ENCODE data around the gene ZBTB7C. TPM values are rescaled to one million over a fixed set of nuclear protein-coding genes. Genes with fewer than 3 reads are reported as not detected.
A peak's percentile ranks its signal among the peaks of the same experiment; 100 is the strongest.

The ZBTB7C gene
- polyA plus RNA-seq, 1 of the 3 experiments (the other 2 are of a cell fraction): 0.05 TPM

GRCh38 chr18:48059455-48060010 lies 349.6 kb downstream of the ZBTB7C start:
- H3K9me2 ChIP-seq: no peaks in the 10 kb centered on the region
- no peak overlapping the region for H2AFZ ChIP-seq (ENCODE audit: low read depth)
- peak; percentile 65 for DNase-seq
- CTCF ChIA-PET: interaction anchor here (0.7 to 2.8 kb wide), 11 partner anchors 9 to 387 kb away, joined by 3 to 16 read pairs (median 4); no protein-coding TSS in a partner anchor
- H3K4me2 ChIP-seq: no peak overlapping the region
- no peaks in the 10 kb centered on the region for H4K20me1 ChIP-seq (ENCODE audit: insufficient read depth)
- H3F3A ChIP-seq (replicated peaks; ENCODE audit: insufficient read depth): no peaks in the 10 kb centered on the region
- no peaks in the 10 kb centered on the region for H3K79me2 ChIP-seq (ENCODE audit: insufficient read depth)
- POLR2A ChIA-PET: interaction anchor here (1.2 to 1.3 kb wide), 2 partner anchors 25 to 77 kb away, joined by 3 read pairs; no protein-coding TSS in a partner anchor
- no peaks in the 10 kb centered on the region for H3K36me3 ChIP-seq (replicated peaks in 1 of 2; ENCODE audit: control insufficient read depth in 1 of 2, insufficient read depth in 2 of 2, low read length in 1 of 2)
- TF ChIP-seq CTCF (IDR thresholded peaks at IDR 0.05) (no peak), MXI1 (IDR thresholded peaks at IDR 0.05; ENCODE audit: low read depth, low read length) (peak; percentile 0; the same call in 1 of the 2 replicates)
- H3K9me3 ChIP-seq: no peaks in the 10 kb centered on the region
- H3K27me3 ChIP-seq (ENCODE audit: insufficient read depth): no peaks in the 10 kb centered on the region
- H3K27ac ChIP-seq (ENCODE audit: low read depth in 2 of 2, low read length in 1 of 2): peak overlapping the region in 1 of 2 experiments; percentile 74; a peak in 2 of 4 replicates
- 60% methylated on average over 5 of the region's 5 CpGs for WGBS (ENCODE audit: low lambda C conversion rate)
- H3K4me1 ChIP-seq (ENCODE audit: control insufficient read depth in 1 of 2, insufficient read depth in 2 of 2, low read depth in 1 of 2, low read length in 1 of 2): peaks cover 0 to 25% of the 10 kb centered on the region in 2 experiments; a peak in 1 of 4 replicates
- no peak overlapping the region for H3K9ac ChIP-seq
- H3K4me3 ChIP-seq (ENCODE audit: low read depth in 2 of 2, low read length in 1 of 2): no peak overlapping the region

- H3K4me3 ChIP-seq (ENCODE audit: low read depth in 2 of 2, low read length in 1 of 2): no peak overlapping the region
- no peaks in the 10 kb centered on the region for H3K79me2 ChIP-seq (ENCODE audit: insufficient read depth)
- DNase-seq: no peak
- H3K27me3 ChIP-seq (ENCODE audit: insufficient read depth): no peaks in the 10 kb centered on the region
- no peaks in the 10 kb centered on the region for H4K20me1 ChIP-seq (ENCODE audit: insufficient read depth)
- no peak overlapping the region for H2AFZ ChIP-seq (ENCODE audit: low read depth)
- no peaks in the 10 kb centered on the region for H3K9me2 ChIP-seq
- H3K9ac ChIP-seq: no peak overlapping the region
- H3K36me3 ChIP-seq (replicated peaks in 1 of 2; ENCODE audit: control insufficient read depth in 1 of 2, insufficient read depth in 2 of 2, low read length in 1 of 2): no peaks in the 10 kb centered on the region
- no peak overlapping the region for H3K4me2 ChIP-seq
- POLR2A ChIA-PET: interaction anchor here (1.3 kb wide), 1 partner anchor 24 kb away, joined by 3 read pairs; no protein-coding TSS in a partner anchor
- no peaks in the 10 kb centered on the region for H3K9me3 ChIP-seq
- 52% methylated on average over 6 of the region's 6 CpGs for WGBS (ENCODE audit: low lambda C conversion rate)
- H3K27ac ChIP-seq (ENCODE audit: low read depth in 2 of 2, low read length in 1 of 2): peak overlapping the region in 1 of 2 experiments; percentile 74; a peak in 2 of 4 replicates
- H3K4me1 ChIP-seq (ENCODE audit: control insufficient read depth in 1 of 2, insufficient read depth in 2 of 2, low read depth in 1 of 2, low read length in 1 of 2): peaks cover 0 to 33% of the 10 kb centered on the region in 2 experiments; a peak in 1 of 4 replicates
- CTCF ChIA-PET: interaction anchor here (0.7 to 2.0 kb wide), 5 partner anchors 21 to 388 kb away, joined by 3 to 12 read pairs (median 3); no protein-coding TSS in a partner anchor
- H3F3A ChIP-seq (replicated peaks; ENCODE audit: insufficient read depth): no peaks in the 10 kb centered on the region
- TF ChIP-seq ZBTB33 (IDR thresholded peaks at IDR 0.05; ENCODE audit: borderline replicate concordance, low read depth): no peak
- no peak for TF ChIP-seq TAF1 (IDR thresholded peaks at IDR 0.05; ENCODE audit: borderline replicate concordance, low read depth, low read length)
- TF ChIP-seq MEF2A (IDR thresholded peaks at IDR 0.05; ENCODE audit: borderline replicate concordance, low read depth): no peak
- no peak for TF ChIP-seq RXRA (IDR thresholded peaks at IDR 0.05; ENCODE audit: borderline replicate concordance, low read depth)
- no peak for TF ChIP-seq NRF1 (IDR thresholded peaks at IDR 0.05; ENCODE audit: low read depth, low read length)
- TF ChIP-seq PBX3 (IDR thresholded peaks at IDR 0.05): no peak
- no peak for TF ChIP-seq YY1 (IDR thresholded peaks at IDR 0.05; ENCODE audit: low read depth)
- no peak for TF ChIP-seq REST (IDR thresholded peaks at IDR 0.05; ENCODE audit: low read depth, low read length)
- TF ChIP-seq POLR2AphosphoS5 (IDR thresholded peaks at IDR 0.05; ENCODE audit: low read depth, low read length): no peak
- no peak for TF ChIP-seq CHD2 (IDR thresholded peaks at IDR 0.05; ENCODE audit: low read length, partially characterized antibody)
- TF ChIP-seq RFX5 (IDR thresholded peaks at IDR 0.05; ENCODE audit: low read length): no peak
- TF ChIP-seq USF2 (IDR thresholded peaks at IDR 0.05; ENCODE audit: borderline replicate concordance, low read depth, low read length): no peak
- TF ChIP-seq TEAD4 (IDR thresholded peaks at IDR 0.05; ENCODE audit: borderline replicate concordance, insufficient read depth): no peak
Observed at GRCh38 chr18:48058486-48058885, 350.7 kb downstream of the ZBTB7C start.

All from SK-N-SH (cell line).